Breast epithelium (tissue), 3 donors: ENCODE data around the gene UGT2B28.
"Not testable (repeated sequence)": the region's sequence is repeated elsewhere in the genome, so short reads cannot be mapped to it uniquely, and the experiment has no call there.

Experiments
- POLR2AphosphoS5 ChIP-seq, 3 donors: sonication (generic); formaldehyde crosslinking; IDR thresholded peaks; one replicate each; pipeline ENCODE4 v1.6.1; 2017; ENCODE audit warnings: antibody characterized with exemption in 3 of 3
- TF ChIP-seq, protein P1 (sequence below), 3 donors: fragments of 450-650 bp; IDR thresholded peaks; one replicate each; pipeline ENCODE4 v1.5.1; 2016 to 2017; ENCODE audit warnings: antibody characterized with exemption in 3 of 3, mild to moderate bottlenecking in 3 of 3, moderate library complexity in 3 of 3

DNA sequence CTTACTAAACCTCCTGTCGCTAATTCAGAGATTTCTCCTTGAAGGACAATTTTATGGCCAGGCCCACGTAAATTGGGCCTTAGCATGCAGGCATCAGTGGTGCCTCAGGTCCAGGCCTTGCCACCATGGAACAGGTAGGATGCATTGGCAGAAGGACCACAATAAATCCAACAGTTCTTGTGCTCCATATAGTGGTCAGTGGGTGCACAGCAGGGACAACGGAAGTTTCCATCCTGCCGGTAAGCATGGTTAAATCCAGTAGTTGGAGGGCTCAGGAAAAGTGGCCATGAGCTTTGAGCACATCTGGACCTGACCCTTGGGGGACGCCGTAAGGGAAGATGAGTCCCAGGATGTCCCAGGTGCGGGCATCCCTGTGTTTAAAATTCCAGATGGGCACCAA lies 11.7 kb upstream of the UGT2B28 start:
- TF ChIP-seq, protein P1, sequence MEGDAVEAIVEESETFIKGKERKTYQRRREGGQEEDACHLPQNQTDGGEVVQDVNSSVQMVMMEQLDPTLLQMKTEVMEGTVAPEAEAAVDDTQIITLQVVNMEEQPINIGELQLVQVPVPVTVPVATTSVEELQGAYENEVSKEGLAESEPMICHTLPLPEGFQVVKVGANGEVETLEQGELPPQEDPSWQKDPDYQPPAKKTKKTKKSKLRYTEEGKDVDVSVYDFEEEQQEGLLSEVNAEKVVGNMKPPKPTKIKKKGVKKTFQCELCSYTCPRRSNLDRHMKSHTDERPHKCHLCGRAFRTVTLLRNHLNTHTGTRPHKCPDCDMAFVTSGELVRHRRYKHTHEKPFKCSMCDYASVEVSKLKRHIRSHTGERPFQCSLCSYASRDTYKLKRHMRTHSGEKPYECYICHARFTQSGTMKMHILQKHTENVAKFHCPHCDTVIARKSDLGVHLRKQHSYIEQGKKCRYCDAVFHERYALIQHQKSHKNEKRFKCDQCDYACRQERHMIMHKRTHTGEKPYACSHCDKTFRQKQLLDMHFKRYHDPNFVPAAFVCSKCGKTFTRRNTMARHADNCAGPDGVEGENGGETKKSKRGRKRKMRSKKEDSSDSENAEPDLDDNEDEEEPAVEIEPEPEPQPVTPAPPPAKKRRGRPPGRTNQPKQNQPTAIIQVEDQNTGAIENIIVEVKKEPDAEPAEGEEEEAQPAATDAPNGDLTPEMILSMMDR (IDR thresholded peaks at IDR 0.05), result not testable (repeated sequence)
- TF ChIP-seq POLR2AphosphoS5 (IDR thresholded peaks at IDR 0.05), result not testable (repeated sequence)
